ENCODE results near the gene IL11.

DNA sequence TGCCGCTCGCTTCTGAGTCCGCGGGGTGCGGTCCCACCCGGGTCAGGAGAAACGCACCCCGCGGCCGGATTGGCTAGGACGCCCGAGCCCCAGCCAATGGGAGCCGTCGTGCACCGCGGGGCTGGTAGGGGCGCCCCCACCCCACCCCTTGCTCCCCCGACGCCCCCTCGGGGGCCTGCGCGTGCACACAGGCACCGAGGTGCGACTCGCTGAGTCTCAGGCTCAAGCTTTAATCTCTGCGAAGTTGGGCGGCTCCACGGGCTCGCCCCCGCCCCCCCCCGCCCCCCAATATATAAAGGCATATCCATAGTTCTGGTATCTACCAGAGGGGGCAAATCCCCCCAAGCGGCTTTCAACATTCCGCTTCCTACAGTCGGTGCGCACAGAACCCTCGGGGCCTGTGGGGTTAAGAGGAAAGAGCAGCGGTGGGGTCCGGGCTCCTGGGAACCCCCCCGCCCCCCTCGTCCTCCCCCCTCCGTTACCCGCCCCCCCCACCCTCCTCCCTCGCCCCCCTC, 15.5 kb downstream of the IL11 start, which contains the start of gene COX6B2:
- TF ChIP-seq, protein P1, sequence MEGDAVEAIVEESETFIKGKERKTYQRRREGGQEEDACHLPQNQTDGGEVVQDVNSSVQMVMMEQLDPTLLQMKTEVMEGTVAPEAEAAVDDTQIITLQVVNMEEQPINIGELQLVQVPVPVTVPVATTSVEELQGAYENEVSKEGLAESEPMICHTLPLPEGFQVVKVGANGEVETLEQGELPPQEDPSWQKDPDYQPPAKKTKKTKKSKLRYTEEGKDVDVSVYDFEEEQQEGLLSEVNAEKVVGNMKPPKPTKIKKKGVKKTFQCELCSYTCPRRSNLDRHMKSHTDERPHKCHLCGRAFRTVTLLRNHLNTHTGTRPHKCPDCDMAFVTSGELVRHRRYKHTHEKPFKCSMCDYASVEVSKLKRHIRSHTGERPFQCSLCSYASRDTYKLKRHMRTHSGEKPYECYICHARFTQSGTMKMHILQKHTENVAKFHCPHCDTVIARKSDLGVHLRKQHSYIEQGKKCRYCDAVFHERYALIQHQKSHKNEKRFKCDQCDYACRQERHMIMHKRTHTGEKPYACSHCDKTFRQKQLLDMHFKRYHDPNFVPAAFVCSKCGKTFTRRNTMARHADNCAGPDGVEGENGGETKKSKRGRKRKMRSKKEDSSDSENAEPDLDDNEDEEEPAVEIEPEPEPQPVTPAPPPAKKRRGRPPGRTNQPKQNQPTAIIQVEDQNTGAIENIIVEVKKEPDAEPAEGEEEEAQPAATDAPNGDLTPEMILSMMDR (IDR thresholded peaks at IDR 0.05; ENCODE audit: poor library complexity): no peak
- no peak for TF ChIP-seq EZH2phosphoT487 (IDR thresholded peaks at IDR 0.05; ENCODE audit: low read depth, severe bottlenecking, unreplicated experiment)

Measured in hepatocyte (in vitro differentiated cells).